Mesenteric fat pad (tissue), 1 donor: ENCODE data around the gene CCN6. TPM values are rescaled to one million over a fixed set of nuclear protein-coding genes. Genes with fewer than 3 reads are reported as not detected.
A peak's percentile ranks its signal among the peaks of the same experiment; 100 is the strongest.
"Not testable (repeated sequence)": the region's sequence is repeated elsewhere in the genome, so short reads cannot be mapped to it uniquely, and the experiment has no call there.

ENCODE experiments used
- DNase-seq: peaks from one replicate; pipeline ENCODE4 v3.0.0-alpha.2; 2020; ENCODE audit warnings: low spot score
- total RNA-seq: library from RNA; stranded (reverse); fragmentation: NEBNext Ultra II Directional; extraction: Animal tissue kit (Norgen Biotek cat#: 25700); gene quantifications from one replicate; pipeline ENCODE4 v1.2.1, GENCODE V29; 2021
- donor health status: DM: yes; HTN: yes; CAD: no.

CCN6 gene
- total RNA-seq, 1 donor from 2014 or later, result not detected

DNA sequence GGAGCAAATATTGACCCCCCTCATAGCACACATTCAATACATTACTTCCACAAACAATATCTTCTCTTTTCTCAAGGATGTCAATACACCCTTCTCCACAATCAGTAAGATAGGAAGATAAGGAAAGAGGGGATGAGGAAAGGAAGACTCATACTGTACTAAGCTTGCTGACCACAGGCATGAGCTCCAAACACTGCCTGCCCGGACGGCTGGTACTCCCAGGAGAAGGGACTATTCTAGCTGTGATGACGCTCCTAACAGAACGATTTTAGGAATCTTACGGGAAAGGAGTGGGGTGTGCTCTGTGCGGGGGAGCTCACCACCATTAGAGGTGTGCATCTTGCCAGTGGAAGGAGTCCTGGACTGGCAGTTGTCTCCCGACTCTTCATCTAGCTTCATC is 3.9 kb upstream of the CCN6 start:
- DNase-seq, result no peak

DNA sequence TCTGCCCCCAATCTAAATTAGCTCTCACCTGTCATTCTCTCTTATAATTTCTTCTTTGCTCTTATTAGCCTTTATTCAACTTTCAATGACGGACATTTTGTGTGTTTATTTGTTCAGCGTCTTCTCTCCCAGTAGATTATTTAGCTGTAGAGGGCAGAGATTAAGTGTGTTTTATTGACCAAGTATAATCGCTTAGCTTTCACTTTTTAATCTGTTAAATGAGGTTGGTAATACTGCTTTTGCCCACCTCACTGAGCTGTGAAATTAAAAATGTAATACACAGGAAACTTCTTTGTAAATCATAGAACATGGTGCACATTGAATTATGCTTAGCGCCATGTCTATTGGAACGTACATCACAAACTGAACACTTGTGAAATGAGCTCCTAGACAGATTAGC is 3.5 kb upstream of the CCN6 start:
- DNase-seq, result no peak

DNA sequence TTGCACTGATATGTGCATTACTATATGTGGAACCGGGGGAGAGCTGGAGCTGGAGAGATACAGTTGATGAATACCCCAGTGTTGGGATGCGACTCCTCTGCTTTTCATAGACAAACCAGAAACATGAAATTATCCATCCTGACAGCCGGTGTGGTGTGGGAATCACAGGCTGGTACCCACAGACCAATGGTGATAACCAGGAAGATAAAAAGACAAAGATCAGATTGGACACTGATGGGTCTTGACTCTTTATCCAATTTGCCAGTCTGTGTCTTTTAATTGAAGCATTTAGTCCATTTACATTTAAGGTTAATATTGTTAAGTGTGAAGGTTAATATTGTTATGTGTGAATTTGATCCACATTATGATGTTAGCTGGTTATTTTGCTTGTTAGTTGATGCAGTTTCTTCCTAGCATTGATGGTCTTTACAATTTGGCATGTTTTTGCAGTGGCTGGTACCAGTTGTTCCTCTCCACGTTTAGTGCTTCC is 2.6 kb upstream of the CCN6 start:
- DNase-seq, result not testable (repeated sequence)

DNA sequence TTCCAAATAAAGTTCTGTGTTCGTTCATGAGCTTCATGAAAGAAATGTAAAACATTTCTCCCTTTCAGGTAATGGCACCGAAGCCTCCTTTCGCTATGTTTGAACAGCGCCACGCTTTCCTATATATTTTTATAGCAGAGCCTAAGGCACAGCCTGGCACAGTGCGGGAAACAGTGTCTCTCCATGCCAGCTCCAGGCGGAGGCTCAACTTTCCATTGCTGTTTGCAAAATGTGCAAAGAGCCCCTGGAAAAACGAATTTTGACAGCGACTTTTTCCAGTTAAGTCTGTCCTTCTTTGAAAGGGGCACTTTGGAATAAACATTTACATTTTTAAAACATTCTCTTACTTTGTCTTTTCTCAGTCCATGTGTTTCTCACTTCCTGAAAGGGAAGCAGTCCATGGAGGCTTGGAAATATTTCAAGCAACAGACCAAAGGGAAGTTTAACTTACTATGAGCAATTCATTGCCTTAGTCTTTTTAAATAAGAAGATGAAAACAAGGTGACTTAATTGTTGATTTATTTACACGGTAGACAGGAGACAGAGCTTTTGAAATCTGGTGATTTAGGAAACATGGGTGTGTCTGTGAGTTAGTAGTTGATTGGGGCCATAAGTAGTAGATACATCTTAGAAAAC is 769 bp downstream of the CCN6 start:
- DNase-seq, result no peak

DNA sequence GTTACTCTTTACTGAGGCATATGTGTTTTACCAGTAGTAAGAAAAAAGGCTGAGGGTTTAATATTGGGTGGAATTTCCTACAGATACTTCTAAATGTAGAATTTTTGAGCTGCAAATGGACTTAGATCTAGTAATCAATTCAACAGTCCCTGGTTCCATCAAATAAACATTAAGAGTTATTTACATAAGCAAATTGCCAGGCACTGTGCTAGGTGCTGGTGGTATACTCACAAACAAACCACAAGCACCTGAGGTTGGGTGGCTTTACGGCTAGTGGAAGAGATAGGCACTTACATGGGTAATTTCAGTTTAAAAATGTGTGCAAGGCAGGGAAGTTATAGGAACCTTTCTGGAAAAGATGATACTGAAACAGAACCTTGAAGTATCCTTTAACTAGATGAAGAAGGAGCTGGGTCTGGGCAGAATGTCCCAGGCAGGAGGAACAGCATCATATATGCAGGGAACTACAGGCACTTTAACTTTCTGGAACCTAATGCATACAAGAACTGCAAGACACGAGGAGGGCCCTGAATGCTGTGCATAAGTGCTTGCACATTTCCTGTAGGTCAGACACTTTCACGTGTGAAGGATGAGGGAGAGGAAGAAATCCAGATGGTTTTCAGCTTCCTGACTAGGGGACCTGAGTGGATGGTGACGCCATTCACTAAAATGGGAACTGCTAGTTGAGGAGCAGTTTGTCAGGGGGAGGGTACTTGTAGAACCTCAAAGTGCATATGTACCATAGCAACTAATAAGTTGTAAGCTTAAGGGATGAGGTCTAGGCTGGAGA is 4.5 kb downstream of the CCN6 start:
- no peak for DNase-seq

DNA sequence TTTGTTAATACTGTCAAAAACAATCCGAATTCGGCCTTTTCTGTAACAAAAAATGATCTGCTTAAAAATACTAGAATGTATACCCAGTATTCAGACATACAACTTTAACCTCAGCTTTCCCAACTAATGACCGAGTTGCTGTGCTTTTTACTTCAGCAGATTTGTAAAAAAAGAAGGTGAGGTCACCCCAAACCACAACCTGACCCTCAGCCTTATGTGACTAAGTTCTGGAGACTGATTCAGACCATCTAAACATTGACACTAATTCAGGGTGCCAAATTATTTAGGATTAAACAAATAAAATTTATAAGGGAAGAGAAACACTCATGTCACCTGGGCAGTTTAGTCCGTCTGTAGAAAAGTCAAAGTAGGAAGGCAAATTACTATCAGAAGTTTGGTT is 7.7 kb downstream of the CCN6 start:
- no peak for DNase-seq

DNA sequence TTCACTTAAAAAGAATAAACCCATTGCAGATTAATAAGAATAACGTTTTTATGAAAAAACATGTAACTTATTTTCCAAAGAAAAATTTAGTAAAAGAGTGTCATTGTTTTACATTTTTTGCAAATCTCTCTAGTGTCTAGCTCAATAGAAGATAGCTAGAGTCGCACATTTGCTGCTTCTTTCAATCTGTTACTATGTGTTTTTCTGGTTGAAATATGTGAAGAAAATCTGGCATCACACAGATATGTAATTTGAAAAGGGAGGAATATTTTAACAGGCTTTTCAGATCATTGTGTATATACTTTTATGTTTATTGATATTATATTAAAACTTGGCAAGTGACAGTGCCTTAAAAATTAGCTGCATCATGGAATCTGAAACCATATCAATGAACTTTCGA is 9.1 kb downstream of the CCN6 start:
- no peak for DNase-seq

DNA sequence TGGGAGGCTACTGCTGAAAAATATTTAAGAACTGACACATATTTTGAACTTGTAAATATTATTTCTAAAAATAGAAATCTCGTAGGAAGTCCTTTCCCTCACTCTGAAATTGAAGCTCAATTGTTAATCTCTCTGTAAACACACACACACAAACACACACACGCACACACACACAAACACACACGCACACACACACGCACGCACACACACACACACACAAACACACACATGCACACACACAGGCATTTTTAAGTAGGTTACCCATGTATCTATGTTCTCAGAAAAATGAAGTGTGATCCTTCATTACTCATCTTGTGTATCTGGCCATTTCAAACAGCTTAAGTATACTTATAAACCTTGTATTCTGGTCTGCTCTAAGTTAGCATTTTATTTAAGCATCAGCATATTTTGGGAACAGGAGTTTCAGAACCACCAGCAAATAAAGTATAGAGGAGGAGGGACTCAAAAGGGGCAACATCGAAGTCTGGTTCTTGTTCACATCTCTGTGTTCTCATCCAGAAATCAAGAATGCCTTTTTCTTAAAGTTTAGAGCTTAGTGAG is 11.6 kb downstream of the CCN6 start:
- no peak for DNase-seq

DNA sequence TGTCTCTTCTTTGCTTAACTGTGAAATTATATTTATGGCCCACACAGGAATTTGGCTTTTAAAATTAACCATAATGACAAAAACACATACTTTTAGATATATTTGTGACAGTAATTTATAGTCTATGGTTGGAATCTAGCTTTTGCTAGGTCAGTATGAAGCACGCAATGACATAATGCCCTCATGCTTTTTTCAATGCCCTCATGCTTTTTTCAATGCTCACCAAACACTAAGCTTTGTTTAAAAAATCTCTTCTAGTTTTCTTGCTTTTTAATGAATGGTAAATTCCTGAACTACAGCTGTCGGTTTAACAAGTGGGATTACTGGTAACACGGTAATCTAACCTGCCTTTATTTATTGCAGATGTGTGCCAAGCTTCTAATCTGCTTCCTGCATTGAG is 12.7 kb downstream of the CCN6 start:
- DNase-seq, result no peak

DNA sequence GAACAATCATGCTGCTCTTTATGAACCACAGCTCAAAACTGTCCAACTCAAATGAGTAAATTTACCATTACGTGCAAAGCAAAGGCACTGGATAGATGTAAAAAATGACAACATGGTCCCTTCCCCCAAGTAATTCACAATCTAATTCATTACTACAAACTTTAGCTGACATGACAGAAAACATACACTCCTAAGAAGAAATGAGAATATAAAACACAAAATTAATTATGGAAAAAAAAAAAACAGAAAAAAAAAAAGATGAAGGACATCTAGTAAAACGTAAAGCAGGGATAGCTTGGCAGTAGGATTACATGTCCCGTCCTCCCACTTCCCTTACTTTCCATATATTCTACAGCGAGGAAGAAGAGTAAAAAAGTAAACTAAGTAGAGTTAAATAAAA is 27.7 kb downstream of the CCN6 start:
- no peak for DNase-seq

DNA sequence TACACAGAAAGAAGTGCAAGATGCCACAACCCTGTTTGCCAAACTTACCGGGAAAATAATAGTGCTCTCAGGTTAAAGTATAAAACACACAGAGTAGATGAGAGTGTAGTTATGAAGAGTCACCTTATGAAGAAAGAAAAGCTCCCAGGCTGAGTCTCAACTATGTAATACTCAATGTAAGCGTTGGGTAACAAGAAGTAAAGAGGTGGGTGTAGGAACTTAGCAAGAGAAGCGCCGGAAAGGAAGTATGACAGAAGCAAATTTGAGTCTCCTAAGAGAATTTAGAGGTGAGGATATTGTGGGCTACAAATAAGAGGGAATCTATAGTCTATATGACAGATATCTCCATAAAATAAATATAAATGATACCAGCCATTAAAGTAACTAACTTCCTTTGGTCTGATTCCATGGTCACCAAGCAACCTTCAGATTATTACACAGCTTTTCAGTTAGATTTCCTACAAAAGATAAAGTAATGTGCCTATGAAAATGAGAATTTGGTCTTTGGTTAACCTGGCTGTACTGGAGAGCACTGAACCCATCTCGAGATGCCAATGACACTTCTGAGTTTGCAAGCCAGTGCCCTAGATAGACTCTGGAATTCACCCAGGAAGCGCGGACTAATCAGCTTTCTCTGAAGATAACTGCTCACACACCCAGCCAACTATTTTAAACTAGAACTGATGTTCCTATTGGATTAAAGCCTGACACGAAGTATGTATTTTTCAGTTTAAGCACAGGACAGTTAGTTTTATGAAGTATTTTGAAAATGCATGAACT is 31.6 kb downstream of the CCN6 start:
- DNase-seq, result no peak

DNA sequence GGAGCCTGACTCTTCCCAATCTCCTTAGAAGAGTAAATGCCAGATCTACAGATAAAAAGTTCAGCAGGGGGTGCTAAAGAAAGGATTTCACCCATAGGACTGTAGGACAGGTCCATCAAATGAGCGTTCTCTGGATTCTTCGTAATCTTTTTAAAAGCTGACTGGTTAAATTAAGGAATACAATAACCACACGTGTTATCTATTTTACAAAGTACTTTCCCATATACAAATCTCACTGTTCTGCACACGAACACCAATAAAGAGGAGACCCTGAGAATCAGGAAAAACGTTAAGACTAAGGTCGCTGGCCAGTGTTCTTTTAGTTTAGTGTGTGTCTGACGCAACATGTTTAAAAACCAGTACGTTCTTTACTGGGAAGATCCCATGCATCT is 32.8 kb downstream of the CCN6 start:
- DNase-seq, result no peak

DNA sequence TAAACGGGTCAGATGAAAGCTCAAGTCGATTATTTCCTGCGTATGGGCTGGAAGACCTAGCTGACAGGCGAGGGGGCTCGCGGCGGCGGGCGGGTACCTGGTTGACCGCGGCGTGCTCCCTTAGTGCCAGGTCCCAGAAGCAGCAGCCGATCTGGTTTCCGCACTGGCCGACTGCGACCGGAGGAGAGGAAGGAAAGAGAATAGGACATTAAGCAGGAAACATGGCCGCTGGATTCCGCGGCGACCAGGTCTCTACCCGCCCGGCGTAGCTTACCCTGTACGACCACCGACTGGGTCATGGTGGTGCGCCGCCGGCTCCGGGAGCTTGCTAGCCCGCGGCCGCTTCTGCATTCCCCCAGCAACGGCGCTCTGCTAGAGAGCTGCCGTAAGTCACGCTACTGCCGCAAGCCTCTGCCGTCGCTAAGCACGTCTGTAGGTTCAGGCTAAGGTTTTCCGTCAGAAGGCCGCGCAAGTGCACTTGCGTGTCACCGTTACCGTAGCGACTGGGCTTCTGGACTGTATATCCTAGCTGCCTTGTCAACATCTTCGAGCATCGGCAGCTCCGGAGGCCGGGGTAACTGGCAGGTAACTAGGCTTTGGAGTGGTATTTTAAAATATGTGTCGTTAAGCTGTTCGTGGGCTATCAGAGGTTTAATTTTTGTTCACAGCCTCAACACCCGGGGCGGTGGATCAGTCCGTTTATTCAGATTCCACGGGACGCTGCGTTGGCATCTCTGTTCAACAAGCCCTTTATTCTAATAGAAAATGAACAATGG is 33.4 kb downstream of the CCN6 start, which contains the start of the genes FAM229B and TUBE1:
TSS of gene FAM229B (plus strand) at position 456 of the 776 bp plus-strand sequence. CDS start 11,693 bp downstream, outside the sequence.
TSS of gene TUBE1 (minus strand) at position 347 of the 776 bp plus-strand sequence. CDS start at position 299, 48 bp downstream.
- peak; percentile 94 for DNase-seq

DNA sequence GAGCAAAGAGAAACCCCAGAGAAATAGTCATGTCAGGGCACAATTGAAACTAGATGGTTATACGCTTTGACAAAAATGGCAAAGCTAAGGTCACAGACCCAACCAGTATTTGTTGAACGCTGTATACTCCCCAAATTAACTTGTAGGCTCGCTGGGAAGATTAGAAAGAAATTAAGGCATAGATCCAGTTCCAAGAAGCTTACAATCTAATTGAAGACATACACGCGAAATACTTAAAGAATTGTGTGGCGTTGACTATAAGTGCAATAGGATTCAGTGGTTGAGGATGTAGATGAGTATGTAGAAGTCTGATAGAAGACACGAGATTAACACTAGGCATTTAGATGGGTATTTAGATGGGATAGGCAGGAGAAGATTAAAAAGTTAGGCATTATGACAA is 34.0 kb downstream of the CCN6 start:
- DNase-seq, result no peak

DNA sequence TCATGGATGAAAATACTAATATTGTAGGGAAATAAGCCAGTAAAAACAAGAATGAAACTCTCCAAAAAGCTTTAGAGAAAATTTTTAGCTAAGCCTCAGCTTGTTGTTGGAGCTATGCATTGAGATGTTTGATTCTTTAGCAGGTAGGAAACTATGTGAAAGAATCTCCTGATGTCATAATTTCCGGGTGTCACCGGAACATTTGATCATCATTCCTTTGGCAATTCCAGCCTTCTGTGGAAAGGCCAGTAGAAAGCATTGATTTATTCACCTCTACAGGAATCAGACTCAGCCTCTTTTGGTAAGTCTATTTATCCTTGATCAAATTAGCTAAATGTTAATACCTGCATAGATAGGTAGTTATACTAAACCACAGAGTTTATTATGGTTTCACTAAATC is 43.0 kb downstream of the CCN6 start:
- no peak for DNase-seq

DNA sequence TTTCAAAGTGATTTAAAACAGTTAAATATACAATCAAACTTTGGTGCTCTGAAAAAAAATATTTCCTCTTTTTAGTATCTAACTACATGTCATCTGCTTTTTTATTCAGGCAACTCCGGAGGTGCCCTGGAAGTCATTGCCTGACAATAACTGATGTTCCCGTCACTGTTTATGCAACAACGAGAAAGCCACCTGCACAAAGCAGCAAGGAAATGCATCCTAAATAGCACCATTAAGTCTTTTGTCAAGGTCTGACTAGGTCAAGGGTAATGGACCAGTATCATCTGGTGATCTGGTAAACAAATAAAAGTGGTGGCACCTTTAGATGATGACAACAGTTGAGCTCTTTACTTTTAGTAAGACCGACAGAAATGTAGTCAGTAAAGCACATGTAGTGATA is 46.7 kb downstream of the CCN6 start:
- no peak for DNase-seq

DNA sequence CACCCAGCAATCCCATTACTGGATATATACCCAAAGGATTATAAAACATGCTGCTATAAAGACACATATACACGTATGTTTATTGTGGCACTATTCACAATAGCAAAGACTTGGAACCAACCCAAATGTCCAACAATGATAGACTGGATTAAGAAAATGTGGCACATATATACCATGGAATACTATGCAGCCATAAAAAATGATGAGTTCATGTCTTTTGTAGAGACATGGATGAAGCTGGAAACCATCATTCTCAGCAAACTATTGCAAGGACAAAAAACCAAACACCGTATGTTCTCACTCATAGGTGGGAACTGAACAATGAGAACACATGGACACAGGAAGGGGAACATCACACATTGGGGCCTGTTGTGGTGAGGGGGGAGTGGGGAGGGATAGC is 52.1 kb downstream of the CCN6 start:
- not testable (repeated sequence) for DNase-seq

DNA sequence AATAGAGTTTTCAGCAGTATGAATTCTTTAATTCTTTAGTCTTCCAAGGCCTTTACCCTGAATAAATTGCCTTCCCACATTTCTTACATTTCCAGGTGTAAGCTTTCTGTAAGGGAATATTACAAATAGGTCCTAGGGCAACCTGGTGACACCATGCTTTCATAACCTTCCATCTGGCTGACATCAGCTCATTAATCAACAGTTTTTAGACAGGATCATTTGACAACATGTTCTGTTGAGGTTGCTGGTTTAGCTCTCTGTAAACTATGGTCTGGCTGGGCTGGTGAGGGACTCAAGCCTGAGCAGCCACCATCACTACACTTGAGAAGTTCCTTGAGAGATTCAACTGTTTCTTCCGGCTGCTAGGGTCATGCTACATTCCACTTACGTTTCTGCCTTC is 52.7 kb downstream of the CCN6 start:
- DNase-seq, result no peak

DNA sequence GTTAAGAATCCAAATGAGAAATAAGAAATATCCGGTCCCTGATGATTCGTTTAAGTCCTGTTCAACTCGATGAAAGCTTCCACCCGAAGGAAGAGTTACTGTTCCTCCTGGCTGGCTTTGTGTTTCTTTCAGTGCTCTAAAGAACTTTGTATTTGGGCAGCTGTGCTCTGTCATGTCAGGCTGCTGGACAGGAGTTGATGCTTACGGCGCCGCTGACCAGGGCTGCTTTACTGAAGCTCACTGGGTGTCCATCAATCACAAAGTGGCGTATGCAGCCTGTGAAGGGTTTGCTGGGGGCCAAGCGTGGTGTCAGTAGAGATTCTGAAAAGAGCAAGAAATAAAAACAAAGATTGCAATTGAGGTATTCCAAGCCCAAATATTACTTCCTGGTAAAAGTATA is 55.4 kb downstream of the CCN6 start:
- DNase-seq, result no peak

DNA sequence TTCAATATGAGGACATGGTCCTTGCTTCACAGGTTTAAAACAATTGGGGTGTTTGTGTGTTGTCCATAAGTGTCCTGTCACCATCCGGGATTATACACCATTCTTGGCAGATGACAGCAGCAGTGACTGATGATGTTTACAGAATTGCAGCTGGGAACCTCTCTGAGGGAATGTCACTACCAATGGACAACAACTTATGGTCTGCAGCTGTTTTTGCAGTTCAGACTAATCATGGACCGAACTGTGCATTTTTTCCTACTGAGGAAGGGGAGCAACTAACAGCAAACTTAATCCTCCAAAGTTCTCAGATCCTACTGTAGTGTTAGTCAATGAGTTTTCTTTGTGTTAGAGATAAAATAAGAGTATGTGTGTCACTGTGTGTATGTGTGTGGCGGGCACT is 59.5 kb downstream of the CCN6 start:
- no peak for DNase-seq

DNA sequence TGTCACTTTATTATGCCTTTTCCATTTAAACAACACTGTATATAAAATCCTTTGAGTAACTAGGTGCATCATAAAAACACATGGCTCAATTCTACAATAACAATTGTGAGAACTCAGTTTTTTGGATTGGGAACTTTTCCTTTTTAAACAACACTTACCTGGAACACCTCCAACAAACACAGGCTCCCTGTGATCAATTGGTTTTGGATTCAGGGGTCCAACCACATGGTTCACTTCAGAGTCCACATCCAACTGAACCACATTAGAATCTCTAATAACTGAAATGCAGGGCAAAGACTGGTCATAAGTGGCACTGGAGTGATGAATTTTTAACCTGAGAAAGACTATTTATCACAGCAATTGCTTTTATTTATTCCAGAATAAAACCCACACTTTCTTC is 60.0 kb downstream of the CCN6 start:
- DNase-seq, result no peak
